ENCODE measurements around the gene DPPA3.
"Not testable (repeated sequence)": the region's sequence is repeated elsewhere in the genome, so short reads cannot be mapped to it uniquely, and the experiment has no call there.

DPPA3 gene

DNA sequence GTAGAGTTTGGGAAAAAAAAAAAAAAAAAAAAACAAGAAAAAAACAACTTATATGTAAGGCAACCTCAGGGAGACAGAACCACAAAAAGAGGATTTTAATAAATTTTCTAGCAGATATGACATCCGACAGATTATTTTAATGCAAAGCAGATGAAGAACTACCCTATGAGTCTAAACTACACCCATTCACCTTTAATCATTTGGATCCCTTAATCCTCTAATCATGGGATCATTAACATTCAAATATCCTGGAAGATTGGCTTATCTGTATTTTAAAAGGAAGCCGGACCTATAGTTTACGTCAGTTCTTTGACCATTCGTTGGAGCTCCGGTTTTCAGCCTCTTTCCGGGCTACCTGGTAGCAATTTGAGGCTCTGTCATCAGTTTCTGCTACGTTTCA is at the start of gene DPPA3:
TSS of gene DPPA3 (plus strand) at position 301 of the 400 bp plus-strand sequence. CDS start 138 bp downstream, outside the sequence.
- no peak for DNase-seq

DNA sequence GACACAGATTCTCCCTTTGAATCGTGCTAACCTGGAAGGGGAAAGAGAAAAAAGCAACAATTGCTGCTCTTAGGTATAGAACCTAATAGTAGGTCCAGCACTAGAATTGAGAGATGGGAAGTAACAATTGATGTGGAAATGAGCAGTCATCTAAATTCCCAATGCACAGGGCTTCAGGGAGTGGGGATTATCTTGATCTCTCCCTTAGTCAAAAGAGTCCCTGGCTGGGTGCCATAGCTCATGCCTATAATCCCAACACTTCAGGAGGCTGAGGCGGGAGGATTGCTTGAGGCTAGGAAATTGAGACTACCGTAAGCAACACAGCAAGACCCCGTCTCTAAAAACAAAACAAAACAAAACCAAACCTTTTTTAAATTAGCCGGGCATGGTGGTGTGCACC is 49.5 kb upstream of the DPPA3 start:
- no peak for DNase-seq

DNA sequence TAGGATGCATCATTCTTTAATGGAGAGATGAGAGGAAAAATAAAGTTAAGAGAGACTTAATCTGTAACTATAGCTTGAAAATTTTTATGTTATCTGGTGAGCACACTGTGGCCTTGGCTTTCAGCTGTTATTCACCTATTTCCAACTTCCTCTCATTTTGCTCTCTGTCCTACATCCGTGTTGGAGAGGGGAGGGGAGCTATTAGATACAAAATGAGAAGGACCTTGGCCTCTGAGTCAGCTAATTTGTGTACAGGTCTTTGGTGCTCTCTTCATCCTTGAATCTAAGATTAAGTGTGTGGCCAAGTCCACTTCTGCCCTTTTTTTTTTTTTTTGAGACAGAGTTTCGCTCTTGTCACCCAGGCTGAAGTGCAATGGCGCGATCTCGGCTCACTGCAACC is 44.6 kb upstream of the DPPA3 start:
- DNase-seq, result no peak

DNA sequence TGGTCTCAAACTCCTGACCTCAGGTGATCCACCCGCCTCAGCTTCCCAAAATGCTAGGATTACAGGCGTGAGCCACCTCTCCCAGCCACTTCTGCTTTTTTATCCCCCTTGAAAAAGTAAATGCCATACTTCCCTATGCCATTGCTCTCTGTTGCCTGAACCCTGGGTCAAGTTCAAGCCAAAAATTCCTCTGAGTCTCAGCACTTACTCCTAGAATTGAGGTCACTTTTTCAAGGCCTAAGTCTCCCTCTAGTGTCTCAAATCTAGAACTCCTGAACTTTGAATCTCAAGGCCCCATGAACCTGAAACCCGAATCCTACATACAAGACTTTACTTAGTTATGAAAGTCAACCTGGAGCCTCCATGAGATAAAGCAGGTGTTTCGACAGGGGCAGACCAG is 44.1 kb upstream of the DPPA3 start:
- no peak for DNase-seq

DNA sequence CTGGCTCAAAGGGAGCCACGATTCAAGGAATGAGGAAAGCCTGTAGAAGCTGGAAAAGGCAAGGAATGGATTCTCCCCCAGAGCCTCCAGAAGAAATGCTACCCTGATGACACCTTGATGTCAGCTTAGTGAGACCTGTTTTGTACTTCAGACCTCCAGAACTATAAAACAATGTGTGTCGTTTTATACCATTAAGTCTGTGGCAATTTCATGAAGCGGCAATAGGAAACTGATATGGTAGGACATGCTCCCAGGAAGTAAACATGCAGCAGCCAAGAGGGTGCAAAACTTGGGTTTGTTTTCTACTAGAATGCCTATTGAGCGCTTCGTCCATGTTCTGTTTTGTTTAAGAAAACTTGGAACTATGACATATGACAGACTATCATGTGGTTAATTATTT is 43.1 kb upstream of the DPPA3 start:
- no peak for DNase-seq

DNA sequence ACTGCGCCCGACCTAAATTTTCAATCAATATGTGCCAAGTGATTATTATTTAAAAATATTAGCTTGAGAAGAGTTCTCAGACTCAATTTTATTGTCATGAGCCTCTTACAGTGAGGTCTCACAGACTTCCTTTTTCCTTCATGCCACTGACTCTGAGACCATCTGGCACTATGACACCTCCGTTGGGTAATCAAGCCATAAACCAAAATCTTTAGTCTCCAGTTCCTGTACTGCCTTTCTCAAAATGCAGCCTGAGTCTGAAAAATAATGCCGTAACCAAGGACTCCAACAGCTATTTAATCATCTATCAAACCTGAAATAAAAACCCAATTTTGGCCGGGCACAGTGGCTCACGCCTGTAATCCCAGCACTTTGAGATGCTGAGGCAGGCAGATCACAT is 35.8 kb upstream of the DPPA3 start:
- DNase-seq, result not testable (repeated sequence)

DNA sequence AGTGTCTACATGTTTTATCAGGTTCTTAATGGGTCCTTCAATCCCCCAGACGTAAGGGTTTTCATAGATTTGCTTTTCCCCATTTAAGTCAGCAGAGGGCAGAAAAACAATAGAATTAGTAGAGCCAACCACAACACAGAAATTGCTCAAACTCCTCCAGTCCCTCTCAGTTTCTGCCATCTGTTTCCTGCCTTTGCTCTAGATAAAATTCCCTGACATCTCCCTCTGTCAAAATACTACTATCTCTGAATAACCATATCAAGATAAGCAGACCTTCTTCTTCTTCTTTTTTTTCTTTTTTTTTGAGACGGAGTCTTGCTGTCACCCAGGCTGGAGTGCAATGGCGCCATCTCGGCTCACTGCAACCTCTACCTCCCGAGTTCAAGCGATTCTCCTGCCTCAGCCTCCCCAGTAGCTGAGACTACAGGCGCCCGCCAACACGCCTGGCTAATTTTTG is 33.8 kb upstream of the DPPA3 start:
- not testable (repeated sequence) for DNase-seq

DNA sequence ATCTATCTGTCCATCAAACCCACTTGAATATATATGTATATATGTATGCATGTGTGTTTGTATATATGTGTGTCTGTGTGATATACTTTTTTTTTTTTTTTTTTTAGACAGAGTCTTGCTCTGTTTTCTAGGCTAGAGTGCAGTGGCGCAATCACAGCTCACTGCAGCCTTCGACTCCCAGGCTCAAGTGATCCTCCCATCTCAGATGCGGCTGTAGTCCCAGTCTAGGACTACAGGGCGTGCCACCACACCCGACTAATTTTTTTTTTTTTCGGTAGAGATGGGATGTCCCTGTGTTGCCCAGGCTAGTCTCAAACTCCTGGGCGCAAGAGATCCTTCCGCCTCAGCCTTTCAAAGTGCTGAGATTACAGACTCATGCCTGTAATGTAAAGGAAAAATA is 32.5 kb upstream of the DPPA3 start:
- no peak for DNase-seq

DNA sequence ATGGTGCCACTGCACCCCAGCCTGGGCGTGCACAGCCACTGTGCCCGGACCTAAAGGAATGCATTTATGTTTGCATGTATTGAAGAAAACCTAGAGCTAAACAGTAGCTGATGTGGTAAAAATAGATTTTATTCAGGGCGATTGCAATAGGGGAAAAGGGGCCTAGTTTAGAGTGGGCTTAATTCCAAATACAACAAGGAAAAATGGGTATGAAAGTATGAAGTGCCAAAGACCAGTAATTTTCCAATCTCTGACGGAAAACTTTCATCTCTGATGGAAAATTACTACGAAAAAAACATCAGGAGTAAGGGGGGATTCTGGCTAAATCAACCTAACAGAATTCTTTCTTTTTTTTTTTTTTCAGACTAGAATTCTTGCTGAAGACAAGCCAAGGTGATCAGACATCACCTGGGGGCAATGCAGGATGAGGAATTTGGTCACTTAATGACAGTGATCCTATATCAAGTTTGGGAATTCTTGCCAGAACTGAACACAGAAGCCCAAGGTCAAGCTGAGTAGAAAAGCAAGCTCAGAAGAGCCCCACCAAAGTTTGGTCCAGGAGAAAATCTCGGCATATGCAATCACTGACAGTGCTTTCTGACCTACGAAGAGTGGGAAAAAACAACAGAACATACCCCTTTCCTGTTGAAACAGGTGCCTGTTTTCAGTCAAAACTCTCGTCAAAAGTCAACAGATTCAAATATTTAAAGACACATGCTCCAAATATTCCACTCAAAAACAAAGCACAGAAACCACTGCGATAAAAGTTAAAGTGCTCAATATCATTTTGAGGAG is 31.8 kb upstream of the DPPA3 start:
- no peak for DNase-seq

DNA sequence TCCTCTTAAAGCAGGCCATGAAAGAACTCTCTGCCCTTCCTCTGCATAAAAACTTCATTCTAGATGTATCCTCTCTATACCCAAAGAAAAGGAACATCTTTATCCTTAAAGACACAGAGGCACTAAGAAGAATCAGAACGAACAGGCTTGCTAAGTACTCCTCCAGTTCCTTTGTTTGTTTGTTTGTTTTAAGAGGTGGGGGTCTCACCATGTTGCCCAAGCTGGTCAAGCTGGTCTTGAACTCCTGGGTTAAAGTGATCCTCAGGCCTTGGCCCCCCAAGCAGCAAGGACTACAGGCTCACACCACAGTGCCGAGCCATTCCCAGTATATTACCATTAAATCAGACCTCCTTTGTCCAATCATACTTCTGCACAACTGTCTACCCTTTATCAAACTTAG is 29.7 kb upstream of the DPPA3 start:
- DNase-seq, result no peak

DNA sequence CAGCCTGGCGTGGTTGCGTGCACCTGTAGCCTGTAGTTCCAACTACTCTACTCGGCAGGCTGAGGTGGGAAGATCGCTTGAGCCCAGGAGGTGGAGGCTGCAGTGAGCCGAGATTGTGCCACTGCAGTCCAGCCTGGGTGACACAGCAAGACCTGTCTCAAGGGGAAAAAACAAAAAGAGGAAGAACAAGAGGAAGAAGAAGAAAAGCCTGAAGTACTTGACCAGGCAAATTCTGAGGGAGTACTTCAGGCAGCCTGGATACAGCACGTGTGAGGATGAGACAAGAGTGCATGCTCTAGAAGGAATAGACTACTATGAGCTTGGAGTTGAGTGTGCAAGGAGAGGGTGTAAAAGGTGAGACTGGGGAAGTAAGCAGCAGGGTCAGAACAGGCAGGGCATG is 17.4 kb upstream of the DPPA3 start:
- DNase-seq, result no peak

DNA sequence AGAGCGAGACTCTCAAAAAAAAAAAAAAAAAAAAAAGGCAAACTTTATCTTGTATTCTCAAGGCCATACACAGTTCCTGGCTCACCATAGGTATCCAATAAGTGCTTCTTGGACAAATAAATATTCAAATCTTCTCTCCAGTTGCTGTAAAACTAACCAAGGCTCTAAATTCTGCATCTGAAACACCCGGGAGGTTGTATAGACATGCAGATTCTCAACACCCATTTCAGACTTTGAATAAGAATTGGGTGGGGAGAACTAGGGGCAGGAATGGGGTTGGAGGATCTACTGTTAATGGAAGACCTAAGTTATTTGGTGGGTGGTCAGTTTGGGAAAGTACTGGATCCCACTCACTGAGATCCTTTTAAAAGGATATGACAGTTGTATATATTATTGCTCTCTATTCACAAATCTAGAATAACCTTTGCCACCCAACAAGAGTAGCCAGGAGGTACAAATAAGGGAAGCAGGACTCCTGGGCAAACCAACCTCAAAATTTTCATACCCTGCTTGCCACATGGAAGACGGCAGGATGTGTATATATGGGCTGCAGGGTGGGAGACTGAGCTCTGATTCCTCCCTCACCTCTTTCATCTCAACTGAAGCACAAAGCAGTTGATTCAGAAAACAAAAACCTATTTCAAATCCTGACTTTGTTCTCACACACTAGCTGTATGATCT is 16.5 kb upstream of the DPPA3 start:
- DNase-seq, result no peak

DNA sequence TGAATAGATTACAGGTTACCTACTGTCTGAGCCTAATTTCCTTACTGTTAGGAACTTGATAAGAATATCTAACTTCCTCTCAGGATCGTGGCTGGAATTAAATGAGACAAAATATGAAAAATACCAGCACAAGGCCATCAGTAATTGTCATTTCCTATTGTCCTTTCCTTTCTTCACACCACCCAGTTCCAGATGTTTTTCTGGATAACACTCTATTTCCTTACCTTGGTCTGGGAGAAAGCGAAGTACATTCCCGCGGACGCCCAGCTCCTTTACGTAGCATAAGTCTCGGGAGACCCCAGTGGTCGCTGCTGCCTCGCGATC is 16.0 kb upstream of the DPPA3 start:
- no peak for DNase-seq

DNA sequence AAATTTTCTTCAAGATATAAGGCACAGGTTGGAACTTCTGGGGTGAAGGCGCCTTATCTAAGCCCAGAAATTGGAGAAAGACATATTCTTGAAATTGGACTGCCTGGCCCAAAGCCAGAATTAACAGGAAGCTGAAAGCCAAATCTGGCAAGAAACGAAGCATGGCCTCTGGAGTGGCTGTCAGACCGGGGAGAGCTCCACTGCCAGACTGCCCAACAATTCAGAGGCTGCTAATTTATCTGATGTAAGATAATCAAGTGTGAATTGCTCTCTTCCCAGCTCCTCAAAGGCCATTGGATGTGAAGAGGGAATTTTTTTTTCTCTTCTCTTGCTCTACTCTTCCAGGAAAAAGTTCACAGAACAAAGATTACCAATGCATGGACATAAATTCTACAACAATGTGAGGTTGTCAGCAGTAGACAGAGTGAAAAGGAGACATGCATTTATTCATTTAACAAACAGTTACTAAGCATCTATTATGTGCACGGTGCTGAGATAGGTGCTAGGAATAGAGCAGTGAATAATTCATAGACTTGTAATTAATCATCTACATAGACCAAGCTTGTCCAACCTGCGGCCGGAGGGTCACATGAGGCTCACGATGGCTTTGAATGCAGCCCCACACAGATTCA is 15.6 kb upstream of the DPPA3 start, which contains the start of gene GDF3:
TSS of gene GDF3 (minus strand) at position 210 of the 632 bp plus-strand sequence. CDS start at position 163, 47 bp downstream.
- DNase-seq, result no peak

DNA sequence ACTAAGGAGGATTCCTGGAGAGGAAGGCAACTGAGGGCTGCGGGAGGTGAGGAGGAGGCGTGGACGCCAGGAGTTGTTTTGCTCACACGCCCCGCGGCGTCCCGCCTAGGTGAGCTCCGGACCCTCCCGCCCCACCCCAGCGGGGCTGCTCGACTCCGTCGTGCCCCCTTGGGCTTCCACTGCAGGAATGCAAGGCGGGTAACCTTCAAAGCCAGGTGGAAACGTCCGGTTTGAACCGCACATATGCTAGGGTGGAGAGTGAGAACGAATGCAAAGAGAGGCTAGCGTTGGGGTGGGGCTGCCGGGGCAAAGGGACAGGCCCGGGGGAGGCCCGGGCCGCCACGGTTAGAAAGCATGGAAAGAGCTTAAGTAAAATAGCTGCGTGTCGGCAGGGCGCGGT is 5.4 kb upstream of the DPPA3 start:
- no peak for DNase-seq

DNA sequence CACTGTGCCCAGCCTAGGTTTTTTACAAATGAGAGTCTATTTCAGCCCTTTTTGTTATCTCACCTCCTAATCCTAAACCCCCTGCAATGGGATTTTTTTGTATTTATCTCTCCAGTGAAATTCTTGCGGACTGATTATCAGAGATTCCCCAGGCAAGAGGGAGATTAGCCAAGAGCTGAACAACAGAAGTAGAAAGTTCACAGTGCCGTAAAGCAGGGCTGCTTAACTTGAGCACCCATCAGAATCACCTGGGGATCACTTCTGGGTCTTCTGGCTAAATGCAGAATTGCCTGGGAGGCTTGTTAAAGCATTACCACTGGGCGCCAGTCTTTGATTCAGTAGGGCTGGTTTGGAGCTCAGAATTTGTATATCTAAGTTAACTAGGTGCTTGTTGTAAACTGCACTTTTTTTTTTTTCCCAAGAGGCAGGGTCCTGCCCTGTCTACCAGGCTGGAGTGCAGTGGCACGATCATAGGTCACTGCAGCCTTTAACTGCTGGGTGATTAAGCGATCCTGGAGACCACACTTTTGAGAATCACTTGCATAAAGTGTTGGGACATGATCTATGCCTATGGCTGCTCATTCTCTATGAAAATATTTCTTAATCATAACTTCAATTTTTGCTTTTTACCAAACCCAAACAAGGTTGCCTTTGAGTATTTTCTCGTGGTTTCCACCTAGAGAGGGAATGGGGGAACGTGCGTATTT is 1.1 kb upstream of the DPPA3 start:
- DNase-seq, result no peak

DNA sequence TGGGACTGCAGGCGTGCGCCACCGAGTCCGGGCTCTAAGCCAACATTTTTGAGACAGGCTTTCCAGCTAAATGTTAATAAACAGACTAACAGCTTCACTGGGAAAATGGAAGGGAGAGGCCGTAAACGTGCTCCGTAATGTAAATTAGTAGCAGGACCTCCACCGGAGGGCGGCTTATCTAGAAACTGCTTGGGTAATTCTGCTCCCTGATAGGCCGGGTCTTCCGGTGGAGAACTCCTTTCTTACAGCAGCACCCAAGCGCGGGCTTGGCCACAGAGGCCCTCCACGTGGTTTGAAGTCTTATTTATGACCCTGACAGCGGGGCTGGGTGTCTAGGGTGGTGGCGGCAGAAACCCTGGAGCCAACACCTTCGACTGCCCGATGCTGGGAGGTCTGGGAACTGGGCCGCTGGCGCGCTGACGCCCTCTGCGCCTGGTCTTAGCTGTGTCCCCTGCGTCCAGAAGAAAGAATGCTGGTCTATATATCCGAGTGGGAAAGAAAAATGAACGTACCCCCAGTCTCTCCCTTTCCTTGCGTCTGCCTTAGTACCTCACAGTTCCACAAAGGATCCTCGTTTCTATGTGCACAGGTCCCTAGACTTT is 1.7 kb downstream of the DPPA3 start:
- no peak for DNase-seq

DNA sequence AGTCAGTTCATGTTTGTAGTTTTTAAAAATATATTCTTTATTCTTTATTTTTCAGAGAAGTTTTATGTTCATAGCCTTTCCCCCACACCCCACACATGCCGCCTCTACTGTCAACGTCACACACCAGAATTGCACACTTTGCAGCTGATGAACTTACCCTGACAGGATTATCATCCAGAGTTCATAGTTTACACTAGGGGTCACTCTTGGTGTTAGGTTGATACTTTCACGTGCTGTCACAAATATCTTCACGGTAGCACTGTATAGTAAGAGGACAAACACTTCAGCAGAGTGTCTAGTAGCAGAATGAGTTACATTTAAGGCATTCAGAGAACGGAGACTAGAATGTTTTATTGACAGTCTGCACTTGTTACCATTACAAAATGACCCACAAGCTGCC is 5.1 kb downstream of the DPPA3 start:
- no peak for DNase-seq

DNA sequence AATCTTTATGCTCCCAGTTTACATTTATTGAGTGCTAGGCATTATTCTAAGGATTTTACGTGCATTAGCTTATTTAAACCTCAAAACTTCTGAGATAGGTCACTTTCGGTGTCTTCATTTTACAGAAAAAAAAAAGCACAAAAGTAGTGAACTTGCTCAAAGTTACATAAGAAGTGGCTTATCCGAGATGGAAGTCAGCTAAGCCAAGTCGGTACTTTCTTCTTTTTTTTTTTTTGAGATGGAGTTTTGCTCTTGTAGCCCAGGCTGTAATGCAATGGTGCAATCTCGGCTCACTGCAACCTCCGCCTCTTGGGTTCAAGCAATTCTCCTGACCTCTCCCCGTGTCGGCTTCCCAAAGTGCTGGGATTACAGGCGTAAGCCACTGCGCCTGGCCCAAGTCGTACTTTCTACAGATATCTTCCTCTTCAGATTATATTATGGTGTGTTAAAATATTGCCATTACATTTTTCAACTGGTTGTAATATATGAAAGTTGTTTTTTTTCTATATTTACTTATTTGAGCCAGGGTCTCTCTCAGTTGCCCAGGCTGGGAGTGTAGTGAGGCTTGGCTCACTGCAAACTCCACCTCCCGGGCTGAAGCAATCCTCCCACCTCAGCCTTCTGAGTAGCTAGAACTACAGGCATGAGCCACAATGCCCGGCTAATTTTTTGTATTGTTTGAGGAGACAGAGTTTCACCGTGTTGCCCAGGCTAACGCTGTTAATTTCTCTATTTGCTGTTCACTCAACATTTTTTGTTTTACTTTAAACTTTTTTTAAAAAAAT is 8.9 kb downstream of the DPPA3 start:
- no peak for DNase-seq

DNA sequence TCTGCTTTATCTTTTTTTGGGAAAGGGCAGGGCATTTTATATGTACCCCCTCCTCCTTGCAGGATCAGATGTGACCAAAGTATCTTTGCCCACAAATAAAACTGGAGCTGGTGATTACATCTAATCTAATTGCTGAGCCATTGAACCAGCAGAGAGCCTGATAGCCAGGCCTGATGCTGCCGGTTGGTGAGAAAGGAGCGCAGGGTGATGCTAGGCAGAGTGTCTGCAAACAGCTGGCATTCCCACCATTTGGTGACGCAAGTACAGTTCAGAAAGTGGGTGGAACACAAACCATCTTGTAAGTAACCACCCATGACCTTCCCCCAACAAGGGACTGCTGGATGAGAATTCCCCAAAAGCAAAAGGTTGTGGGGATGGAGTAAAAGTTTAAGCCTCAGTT is 12.7 kb downstream of the DPPA3 start:
- no peak for DNase-seq

DNA sequence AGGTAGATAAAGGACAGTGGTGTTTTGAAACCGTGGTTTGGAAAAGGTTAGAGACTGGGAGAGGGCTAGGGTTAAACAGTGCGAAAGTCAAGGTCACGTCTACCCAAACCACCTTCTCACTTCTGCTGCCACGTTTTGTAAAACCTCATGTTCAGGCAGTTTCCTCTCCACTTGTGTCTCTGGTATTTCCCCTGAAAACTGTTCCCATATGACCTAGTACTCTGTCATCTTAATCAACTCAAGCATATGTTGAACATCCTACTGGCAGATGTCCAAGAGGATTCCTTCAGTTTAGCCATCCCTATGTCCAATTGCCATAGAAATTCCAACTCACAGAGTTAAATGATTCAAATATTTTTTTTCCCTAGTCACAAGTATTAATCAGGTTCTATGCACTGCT is 18.5 kb downstream of the DPPA3 start:
- no peak for DNase-seq

DNA sequence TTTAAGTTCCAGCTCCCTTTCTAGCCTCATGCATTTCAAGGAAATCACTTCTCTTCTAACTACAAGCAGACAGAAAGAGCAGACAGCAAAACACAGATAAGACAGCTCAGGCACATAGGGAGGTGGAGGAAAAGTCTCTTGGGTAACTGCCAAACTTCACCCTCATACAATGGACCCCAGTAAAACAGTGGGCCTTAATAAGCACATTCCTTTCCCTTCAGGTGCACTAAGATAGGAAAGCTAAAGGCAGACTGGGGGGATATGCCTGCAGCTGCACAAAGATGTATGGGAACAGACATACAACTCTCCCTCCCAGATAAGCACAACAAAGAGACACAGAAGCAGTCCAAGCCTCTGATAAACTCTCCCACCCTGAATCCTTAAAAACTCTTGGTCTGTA is 19.8 kb downstream of the DPPA3 start:
- not testable (repeated sequence) for DNase-seq

All from NK-92 treated with Interleukin-12 subunit alpha and Interleukin-12 subunit beta, amount 100 ng/mL, for 24 hours (cell line).